ENCODE results near the gene FOXO3. TPM values are rescaled to one million over a fixed set of nuclear protein-coding genes. Genes with fewer than 3 reads are reported as not detected.

The FOXO3 gene
- total RNA-seq, 2 donors from 2014 or later: 16.4 to 20.3 TPM

DNA sequence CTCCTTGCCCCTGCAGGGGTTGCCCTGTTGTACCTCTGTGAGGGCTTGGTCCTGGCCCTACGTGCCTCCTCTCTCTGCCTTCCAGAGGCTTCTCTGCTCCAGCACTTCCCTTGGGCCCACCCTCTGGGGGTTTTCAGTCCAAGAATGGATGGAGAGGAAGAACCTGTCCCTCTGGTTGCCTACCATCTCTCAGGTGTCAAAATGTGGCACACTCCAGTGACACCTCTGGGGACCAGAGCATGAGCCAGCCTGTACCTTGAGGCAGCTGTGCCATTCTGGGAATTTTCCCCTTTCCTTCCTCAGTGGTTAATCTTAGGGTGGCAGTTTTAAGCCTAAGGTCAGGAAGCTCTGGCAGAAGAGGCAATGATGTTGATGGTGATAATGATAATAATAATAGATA is 172.3 kb downstream of the FOXO3 start:
- DNase-seq: peak; percentile 43
- H3K4me3 Mint-ChIP-seq: no peak overlapping the region
- Histone ChIP-seq H3K4me3 (ENCODE audit: low read length) (no peak overlapping the region), H3K27ac (ENCODE audit: low read depth, low read length) (no peak overlapping the region), H3K9ac (ENCODE audit: extremely low read depth, low read length, poor library complexity, severe bottlenecking) (no peak overlapping the region), H3K36me3 (ENCODE audit: control insufficient read depth, insufficient read depth, low read length) (no peaks in the 10 kb centered on the region), H3K9me3 (ENCODE audit: control insufficient read depth, low read length) (no peaks in the 10 kb centered on the region), H3K27me3 (ENCODE audit: control insufficient read depth, insufficient read depth, low read length, poor library complexity, severe bottlenecking) (peaks cover 20% of the 10 kb centered on the region), H3K4me1 (ENCODE audit: control insufficient read depth, insufficient read depth, low read length) (peaks cover 3% of the 10 kb centered on the region)
- H3K27ac Mint-ChIP-seq: no peak overlapping the region
- WGBS, 2 experiments (ENCODE audit: insufficient coverage in 1 of 2, insufficient read length in 1 of 2): 84 to 100% methylated on average over 1 of the region's 1 CpG
- H3K4me1 Mint-ChIP-seq: peaks cover 40% of the 10 kb centered on the region
- TF ChIP-seq, protein P1, sequence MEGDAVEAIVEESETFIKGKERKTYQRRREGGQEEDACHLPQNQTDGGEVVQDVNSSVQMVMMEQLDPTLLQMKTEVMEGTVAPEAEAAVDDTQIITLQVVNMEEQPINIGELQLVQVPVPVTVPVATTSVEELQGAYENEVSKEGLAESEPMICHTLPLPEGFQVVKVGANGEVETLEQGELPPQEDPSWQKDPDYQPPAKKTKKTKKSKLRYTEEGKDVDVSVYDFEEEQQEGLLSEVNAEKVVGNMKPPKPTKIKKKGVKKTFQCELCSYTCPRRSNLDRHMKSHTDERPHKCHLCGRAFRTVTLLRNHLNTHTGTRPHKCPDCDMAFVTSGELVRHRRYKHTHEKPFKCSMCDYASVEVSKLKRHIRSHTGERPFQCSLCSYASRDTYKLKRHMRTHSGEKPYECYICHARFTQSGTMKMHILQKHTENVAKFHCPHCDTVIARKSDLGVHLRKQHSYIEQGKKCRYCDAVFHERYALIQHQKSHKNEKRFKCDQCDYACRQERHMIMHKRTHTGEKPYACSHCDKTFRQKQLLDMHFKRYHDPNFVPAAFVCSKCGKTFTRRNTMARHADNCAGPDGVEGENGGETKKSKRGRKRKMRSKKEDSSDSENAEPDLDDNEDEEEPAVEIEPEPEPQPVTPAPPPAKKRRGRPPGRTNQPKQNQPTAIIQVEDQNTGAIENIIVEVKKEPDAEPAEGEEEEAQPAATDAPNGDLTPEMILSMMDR (conservative IDR thresholded peaks at IDR 0.05): no peak
- H3K36me3 Mint-ChIP-seq (ENCODE audit: low read depth): no peaks in the 10 kb centered on the region
- no peaks in the 10 kb centered on the region for H3K9me3 Mint-ChIP-seq
- peaks cover 84% of the 10 kb centered on the region for H3K27me3 Mint-ChIP-seq (ENCODE audit: insufficient read depth)

DNA sequence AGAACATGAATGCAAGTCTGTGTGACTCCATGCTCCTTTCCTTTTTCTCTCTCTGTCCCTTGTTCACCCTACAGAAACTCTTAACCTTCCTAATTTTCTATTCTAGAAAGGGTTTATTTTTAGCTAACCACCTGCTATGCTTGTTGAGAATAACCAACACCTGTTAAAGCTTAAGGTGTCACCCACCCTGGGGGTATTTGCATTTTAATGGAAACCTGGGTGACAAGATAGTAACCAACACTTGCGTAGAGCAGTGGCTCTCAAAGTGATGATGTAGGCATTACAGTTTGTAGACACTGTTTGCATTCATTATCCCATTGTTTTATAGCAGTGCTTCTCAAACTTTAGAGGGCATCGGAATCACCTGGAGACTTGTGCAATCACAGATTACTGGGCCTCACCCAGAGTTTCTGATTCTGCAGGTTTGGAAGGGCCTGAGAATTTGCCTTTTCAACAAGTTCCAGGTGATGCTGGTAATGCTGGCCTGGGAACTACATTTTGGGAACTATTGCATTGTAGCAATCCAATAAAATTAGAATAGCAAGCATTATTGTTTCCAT is 173.1 kb downstream of the FOXO3 start:
- 76 to 94% methylated on average over 2 of the region's 2 CpGs for WGBS, 2 experiments (ENCODE audit: insufficient coverage in 1 of 2, insufficient read length in 1 of 2)

More for the DNA sequence above, 173.1 kb downstream of the FOXO3 start:
- Mint-ChIP-seq H3K9me3 (no peaks in the 10 kb centered on the region), H3K4me3 (no peak overlapping the region), H3K27ac (no peak overlapping the region), H3K36me3 (ENCODE audit: low read depth) (no peaks in the 10 kb centered on the region), H3K27me3 (ENCODE audit: insufficient read depth) (peaks cover 84% of the 10 kb centered on the region), H3K4me1 (peaks cover 39% of the 10 kb centered on the region)
- TF ChIP-seq, protein P1 (conservative IDR thresholded peaks at IDR 0.05): no peak
- H3K36me3 ChIP-seq (ENCODE audit: control insufficient read depth, insufficient read depth, low read length): no peaks in the 10 kb centered on the region
- H3K27ac ChIP-seq (ENCODE audit: low read depth, low read length): no peak overlapping the region
- H3K27me3 ChIP-seq (ENCODE audit: control insufficient read depth, insufficient read depth, low read length, poor library complexity, severe bottlenecking): peaks cover 20% of the 10 kb centered on the region
- no peak overlapping the region for H3K4me3 ChIP-seq (ENCODE audit: low read length)
- no peaks in the 10 kb centered on the region for H3K9me3 ChIP-seq (ENCODE audit: control insufficient read depth, low read length)
- DNase-seq: peak; percentile 23
- H3K9ac ChIP-seq (ENCODE audit: extremely low read depth, low read length, poor library complexity, severe bottlenecking): no peak overlapping the region
- H3K4me1 ChIP-seq (ENCODE audit: control insufficient read depth, insufficient read depth, low read length): peaks cover 3% of the 10 kb centered on the region
